Stimulated activated CD4-positive, alpha-beta T cell treated with anti-CD3 and anti-CD28 coated beads, Interleukin-15, amount 100 ng/mL, for 48 hours (primary cell): ENCODE data around the gene ANHX.
A peak's percentile ranks its signal among the peaks of the same experiment; 100 is the strongest.

Experiments used
- DNase-seq, 2 donors: peaks; one replicate each; pipeline ENCODE4 v3.0.0-alpha.2; 2020; ENCODE audit warnings: low read depth in 2 of 2

Gene ANHX

DNA sequence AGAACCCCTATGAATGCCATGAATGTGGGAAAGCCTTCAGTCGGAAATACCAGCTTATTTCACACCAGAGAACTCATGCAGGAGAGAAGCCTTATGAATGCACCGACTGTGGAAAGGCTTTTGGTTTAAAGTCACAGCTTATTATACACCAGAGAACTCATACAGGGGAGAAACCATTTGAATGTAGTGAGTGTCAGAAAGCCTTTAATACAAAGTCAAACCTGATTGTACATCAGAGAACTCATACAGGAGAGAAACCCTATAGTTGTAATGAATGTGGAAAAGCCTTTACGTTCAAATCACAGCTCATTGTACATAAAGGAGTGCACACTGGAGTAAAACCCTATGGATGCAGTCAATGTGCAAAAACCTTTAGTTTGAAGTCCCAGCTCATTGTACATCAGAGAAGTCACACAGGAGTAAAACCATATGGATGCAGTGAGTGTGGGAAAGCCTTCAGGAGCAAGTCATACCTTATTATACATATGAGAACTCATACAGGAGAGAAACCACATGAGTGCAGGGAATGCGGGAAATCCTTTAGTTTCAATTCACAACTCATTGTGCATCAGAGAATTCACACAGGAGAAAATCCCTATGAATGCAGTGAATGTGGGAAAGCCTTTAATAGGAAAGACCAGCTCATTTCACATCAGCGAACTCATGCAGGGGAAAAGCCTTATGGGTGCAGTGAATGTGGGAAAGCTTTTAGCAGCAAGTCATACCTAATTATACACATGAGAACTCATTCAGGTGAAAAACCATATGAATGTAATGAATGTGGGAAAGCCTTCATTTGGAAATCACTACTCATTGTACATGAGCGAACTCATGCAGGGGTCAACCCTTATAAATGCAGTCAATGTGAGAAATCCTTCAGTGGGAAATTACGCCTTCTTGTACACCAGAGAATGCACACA, 32.1 kb downstream of the ANHX start:
- DNase-seq = no peak

DNA sequence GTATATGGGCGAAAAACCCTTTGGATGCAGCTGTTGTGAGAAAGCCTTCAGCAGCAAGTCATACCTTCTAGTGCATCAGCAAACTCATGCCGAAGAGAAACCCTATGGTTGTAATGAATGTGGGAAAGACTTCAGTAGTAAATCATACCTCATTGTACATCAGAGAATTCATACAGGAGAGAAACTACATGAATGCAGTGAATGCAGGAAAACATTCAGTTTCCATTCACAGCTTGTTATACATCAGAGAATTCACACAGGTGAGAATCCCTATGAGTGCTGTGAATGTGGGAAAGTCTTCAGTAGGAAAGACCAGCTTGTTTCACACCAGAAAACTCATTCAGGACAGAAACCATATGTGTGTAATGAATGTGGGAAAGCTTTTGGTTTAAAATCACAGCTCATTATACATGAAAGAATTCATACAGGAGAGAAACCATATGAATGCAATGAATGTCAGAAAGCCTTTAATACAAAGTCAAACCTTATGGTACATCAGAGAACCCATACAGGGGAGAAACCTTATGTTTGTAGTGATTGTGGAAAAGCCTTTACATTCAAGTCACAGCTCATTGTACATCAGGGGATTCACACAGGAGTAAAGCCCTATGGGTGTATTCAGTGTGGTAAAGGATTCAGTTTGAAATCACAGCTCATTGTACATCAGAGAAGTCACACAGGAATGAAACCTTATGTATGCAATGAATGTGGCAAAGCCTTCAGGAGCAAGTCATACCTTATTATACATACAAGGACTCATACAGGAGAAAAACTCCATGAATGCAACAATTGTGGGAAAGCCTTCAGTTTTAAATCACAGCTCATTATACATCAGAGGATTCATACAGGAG, 33.0 kb downstream of the ANHX start:
- DNase-seq = no peak

DNA sequence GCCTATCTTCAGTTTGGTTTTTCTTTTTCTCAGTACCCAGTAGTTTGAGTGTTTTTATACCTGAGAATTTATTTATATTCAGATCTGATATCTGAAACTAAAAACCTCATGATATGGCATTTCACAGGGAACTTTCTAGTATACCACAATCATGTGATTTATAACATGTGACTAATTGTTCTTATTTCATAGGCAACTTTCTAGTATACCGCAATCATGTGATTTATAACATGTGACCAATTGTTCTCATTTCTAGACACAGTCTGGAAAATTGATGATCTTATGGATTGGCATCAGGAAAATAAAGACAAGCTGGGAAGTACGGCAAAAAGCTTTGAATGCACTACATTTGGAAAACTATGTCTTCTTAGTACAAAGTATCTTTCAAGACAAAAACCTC, 33.8 kb downstream of the ANHX start:
- no peak for DNase-seq

DNA sequence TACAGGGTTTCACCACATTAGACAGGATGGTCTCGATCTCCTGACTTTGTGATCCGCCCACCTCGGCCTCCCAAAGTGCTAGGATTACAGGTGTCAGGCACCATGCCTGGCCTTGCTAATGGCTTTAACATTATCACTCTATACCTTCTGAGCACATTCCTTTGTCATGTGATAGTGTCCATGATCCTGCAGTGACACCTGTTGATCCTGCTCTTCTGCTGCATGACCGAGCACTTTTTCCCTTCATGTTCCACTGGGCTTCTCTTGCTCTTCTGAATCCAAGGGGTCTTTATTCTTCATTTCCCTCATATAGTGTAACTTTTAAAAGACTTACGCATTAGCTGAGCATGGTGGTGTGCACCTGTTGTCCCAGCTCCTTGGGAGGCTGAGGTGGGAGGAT, 42.8 kb downstream of the ANHX start:
- no peak for DNase-seq

DNA sequence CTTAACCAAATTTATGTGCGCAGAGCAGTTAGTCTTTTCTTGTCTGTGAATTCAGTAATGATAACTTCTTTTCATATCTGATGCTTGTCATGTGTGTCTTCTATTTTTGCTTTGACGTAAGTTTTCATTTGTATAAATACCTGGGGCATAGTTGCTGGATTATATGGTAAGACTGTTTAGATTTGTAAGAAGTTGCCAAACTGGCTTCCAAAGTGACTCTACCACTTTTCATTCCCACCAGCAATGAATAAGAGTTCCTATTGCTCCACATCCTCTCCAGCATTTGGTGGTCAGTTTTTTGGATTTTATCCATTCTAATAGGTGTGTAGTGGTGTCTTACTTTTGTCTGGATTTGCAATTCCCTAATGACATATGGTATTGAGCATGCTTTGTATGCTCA, 45.5 kb downstream of the ANHX start:
- DNase-seq = no peak

DNA sequence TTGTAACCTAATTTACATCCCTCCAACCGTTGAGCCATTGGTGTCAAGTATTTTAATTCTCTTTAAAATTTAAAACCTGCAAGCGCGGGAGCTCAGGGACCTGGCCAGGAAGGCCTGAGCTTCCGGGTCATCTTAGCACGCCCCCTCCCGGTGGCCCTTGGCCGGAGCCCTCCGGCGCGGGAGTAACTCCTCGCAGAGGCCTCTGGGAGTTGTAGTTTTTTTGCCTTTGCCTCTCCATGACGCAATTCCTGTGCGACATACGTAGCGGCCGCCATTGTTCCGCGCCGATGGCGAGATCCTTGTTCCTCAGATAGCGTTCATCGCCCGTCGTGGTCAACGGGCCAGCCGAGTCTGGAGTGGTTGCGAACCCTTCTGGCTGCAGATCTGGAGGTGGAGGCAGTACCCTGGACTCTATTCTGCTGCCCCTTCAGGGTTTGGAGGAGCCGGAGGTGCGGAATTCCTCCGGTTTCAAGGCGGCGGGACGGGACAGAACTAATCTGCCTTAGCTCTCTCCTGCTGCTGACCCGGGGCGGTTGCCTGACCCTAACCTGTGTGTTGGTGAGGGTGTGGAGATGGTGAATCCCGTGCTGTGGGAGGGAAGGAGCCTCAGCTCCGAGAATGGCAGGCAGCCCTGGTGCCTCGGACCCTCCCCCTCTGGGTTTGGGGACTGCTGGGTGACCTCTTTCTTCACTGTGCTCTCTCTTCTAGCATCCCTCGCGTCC, 54.3 kb downstream of the ANHX start, which contains the start of gene ZNF268:
Gene ZNF268, plus strand, starts transcription at position 258 of the 722 bp plus-strand sequence. CDS start 503 bp downstream, outside the sequence.
- peak; percentile 80 to 90 for DNase-seq

DNA sequence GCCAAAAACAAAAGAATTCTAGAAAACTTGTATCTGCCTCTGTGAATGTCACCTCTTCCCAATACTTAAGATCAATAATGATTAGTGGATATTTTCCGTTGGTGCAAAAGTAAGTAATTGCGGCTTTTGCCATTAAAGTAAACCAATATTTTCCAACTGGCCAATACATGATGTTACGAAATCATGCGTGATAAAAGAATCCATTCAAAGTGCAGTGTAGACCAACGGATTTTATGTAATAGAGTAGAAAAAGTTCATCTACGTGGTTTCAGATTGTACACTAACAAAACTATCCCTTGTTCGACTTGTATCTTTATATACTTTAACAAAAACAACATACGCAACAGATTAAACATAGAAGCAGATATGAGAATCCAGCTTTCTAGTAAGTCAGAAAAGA, 55.0 kb downstream of the ANHX start:
- DNase-seq = no peak

DNA sequence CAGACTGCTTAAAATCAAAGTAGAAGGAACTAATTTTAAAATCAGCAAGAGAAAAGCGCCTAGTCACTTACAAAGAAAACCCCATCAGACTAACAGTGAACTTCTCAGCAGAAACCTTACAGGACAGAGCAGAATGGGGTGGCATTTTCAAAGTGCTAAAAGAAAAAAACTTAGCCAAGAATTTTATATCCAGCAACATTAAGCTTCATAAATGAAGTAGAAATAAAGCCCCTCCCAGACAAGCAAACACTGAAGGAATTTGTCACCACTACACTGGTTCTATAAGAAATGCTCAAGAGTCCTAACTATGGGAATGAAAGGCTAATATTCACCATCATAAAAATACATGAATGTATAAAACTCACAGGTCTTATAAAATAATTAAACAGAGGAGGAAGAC, 60.8 kb downstream of the ANHX start:
- DNase-seq = no peak

DNA sequence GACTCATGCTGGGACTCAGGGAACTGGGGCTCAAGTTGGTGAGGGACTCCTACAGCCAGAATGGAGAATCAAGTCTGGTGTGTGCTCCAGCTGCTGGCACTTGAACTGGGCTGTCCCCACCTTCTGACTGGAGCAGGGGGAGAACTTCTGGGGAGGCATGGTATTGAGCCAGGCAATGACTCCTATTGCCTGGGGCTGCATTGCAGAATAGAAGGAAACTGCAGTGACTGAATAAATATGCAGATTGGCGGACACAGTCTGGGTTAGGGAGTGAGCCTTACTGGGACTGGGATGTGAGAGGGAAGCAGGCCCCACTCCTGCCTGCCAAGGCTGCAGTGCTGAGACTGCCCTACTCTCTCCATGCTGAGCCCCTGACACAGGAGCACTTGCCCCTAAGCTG, 63.2 kb downstream of the ANHX start:
- no peak for DNase-seq
